Choroid plexus epithelial cell (primary cell): Measurements from ENCODE around the gene ATP6V0A1.

Experiments
- DNase-seq: peaks from one replicate; pipeline ENCODE4 v3.0.0-alpha.2; 2010; ENCODE audit warnings: low read depth
- H3K4me3 ChIP-seq: 2 replicates; pipeline ENCODE4 v1.5.1; 2011; ENCODE audit warnings: low read depth, mild to moderate bottlenecking, control low read depth, low read length, moderate library complexity
- CTCF ChIP-seq: conservative IDR thresholded peaks from 2 replicates; pipeline ENCODE4 v1.5.1; 2011; ENCODE audit warnings: low read depth, mild to moderate bottlenecking, control low read depth, inconsistent platforms, low read length, moderate library complexity

The ATP6V0A1 gene

GRCh38 chr17:42484304-42484703, 25.6 kb downstream of the ATP6V0A1 start:
- no peak for DNase-seq
- no peak overlapping the region for H3K4me3 ChIP-seq
- no peak for TF ChIP-seq CTCF

- TF ChIP-seq CTCF: no peak
- H3K4me3 ChIP-seq: no peak overlapping the region
- DNase-seq: peak; percentile 10
Observed at GRCh38 chr17:42485680-42486079, 27.0 kb downstream of the ATP6V0A1 start.

- DNase-seq: no peak
- TF ChIP-seq CTCF: no peak
- H3K4me3 ChIP-seq: no peak overlapping the region
Observed at GRCh38 chr17:42488032-42488431, 29.4 kb downstream of the ATP6V0A1 start.

GRCh38 chr17:42493319-42493718, 34.6 kb downstream of the ATP6V0A1 start:
- TF ChIP-seq CTCF: no peak
- no peak overlapping the region for H3K4me3 ChIP-seq
- no peak for DNase-seq

GRCh38 chr17:42494673-42495072, 36.0 kb downstream of the ATP6V0A1 start:
- no peak for DNase-seq
- no peak for TF ChIP-seq CTCF
- no peak overlapping the region for H3K4me3 ChIP-seq

- TF ChIP-seq CTCF: no peak
- no peak for DNase-seq
- H3K4me3 ChIP-seq: no peak overlapping the region
Observed at GRCh38 chr17:42498828-42499227, 40.1 kb downstream of the ATP6V0A1 start.

GRCh38 chr17:42502091-42502490, 43.4 kb downstream of the ATP6V0A1 start:
- no peak for DNase-seq
- TF ChIP-seq CTCF: no peak
- no peak overlapping the region for H3K4me3 ChIP-seq
